NT2/D1 (cell line): ENCODE results near the gene FBXL14.

Experiments
- DNase-seq: peaks from one replicate; pipeline ENCODE4 v3.0.0-alpha.2; 2011; ENCODE audit warnings: low read depth, low spot score
- H3K27me3 ChIP-seq: 2 replicates; pipeline ENCODE4 v1.6.0; 2011; ENCODE audit warnings: mild to moderate bottlenecking; ENCODE audit not compliant: insufficient read length, insufficient read depth
- H3K36me3 ChIP-seq: 2 replicates; pipeline ENCODE4 v1.6.1; 2011; ENCODE audit warnings: mild to moderate bottlenecking, low read length, mixed read lengths; ENCODE audit not compliant: insufficient read depth, insufficient read length
- H3K4me1 ChIP-seq: 2 replicates; pipeline ENCODE4 v1.5.1; 2011; ENCODE audit not compliant: insufficient read depth, insufficient read length
- H3K4me3 ChIP-seq: 2 replicates; pipeline ENCODE4 v1.5.1; 2011; ENCODE audit warnings: low read depth; ENCODE audit not compliant: insufficient read length
- H3K9ac ChIP-seq: 2 replicates; pipeline ENCODE4 v1.6.0; 2011; ENCODE audit warnings: low read depth; ENCODE audit not compliant: insufficient read length
- H3K9me3 ChIP-seq: 2 replicates; pipeline ENCODE4 v1.5.1; 2011; ENCODE audit warnings: mild to moderate bottlenecking, low read length; ENCODE audit not compliant: insufficient read depth
- SUZ12 ChIP-seq: IDR thresholded peaks from 2 replicates; pipeline ENCODE4 v1.6.1; 2011; ENCODE audit not compliant: insufficient read length, insufficient read depth; ENCODE audit errors: extremely low read depth
- YY1 ChIP-seq: IDR thresholded peaks from 2 replicates; pipeline ENCODE4 v1.6.1; 2011; ENCODE audit not compliant: insufficient read length, insufficient read depth
- ZNF274 ChIP-seq: IDR thresholded peaks from 2 replicates; pipeline ENCODE4 v1.6.1; 2011; ENCODE audit warnings: mild to moderate bottlenecking, low read depth, low read length

FBXL14 gene

GRCh38 chr12:1534748-1535147, 59.6 kb downstream of the FBXL14 start:
- Histone ChIP-seq H3K4me1 (peaks cover 14% of the 10 kb centered on the region), H3K4me3 (no peak overlapping the region), H3K27me3 (peaks cover 36% of the 10 kb centered on the region), H3K36me3 (peaks cover 12% of the 10 kb centered on the region), H3K9me3 (no peaks in the 10 kb centered on the region), H3K9ac (no peak overlapping the region)
- no peak for DNase-seq
- no peak for TF ChIP-seq SUZ12
- no peak for TF ChIP-seq YY1
- no peak for TF ChIP-seq ZNF274

DNA sequence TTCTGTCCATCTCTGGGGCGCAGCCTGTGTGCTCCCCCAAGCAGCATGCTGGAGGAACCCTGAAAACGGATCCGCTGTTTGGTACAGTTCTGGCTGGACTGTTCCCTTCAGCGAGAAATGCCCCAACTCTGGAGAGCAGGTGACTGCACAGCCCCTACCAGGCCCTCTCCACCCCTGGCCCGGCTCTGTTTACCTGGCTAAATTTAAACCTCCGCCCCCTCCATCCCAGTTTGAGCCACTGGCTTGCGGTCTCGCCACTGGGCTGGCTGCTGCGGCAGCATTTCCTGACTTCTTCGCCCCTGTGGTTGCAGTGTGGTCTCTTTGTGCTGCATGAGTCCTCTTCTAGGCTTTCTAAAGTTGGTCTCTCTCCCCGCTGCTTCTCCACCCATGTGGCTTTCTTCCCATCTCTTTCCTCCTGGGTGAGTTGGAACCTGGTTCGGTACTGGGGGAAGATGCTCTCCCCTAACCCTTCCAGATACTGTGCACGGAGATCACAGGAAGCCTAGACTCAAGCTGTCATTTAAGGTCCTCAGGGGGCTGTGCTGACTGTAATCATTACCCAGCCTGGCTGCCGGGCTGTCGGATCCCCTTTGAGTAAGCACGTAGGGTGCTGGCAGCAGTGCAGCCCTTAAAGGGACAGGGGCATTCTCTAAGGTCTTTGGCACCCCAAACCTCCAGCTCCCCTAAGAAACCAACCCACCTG, 60.6 kb downstream of the FBXL14 start:
- Histone ChIP-seq H3K9me3 (no peaks in the 10 kb centered on the region), H3K4me3 (no peak overlapping the region), H3K27me3 (peaks cover 46% of the 10 kb centered on the region), H3K4me1 (peaks cover 21% of the 10 kb centered on the region), H3K36me3 (peaks cover 6% of the 10 kb centered on the region), H3K9ac (no peak overlapping the region)
- no peak for TF ChIP-seq YY1
- no peak for TF ChIP-seq SUZ12
- TF ChIP-seq ZNF274, result no peak; the same call in 1 of the 2 replicates
- DNase-seq, result no peak

DNA sequence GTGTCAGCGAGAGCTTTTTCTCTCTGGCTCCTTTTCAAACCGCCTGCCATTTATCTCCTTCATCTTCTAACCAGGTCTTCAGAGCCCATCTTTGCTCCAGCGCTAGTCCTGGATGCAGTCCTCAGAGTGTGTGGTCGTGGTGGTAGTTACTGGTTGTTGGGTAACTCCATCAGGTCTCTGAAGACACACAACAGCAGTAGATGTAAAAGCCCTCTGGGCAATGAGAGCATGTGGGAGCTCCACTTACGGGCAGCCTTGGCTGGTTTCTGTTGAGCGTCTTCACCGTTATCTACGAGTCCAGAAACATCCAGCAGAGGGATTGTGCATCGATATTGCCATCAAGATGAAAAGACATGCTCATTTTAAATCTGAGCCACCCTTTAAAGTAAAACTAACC, 61.2 kb downstream of the FBXL14 start:
- Histone ChIP-seq H3K36me3 (peaks cover 6% of the 10 kb centered on the region), H3K4me1 (peaks cover 21% of the 10 kb centered on the region), H3K27me3 (peaks cover 52% of the 10 kb centered on the region), H3K9me3 (no peaks in the 10 kb centered on the region), H3K4me3 (no peak overlapping the region), H3K9ac (no peak overlapping the region)
- no peak for DNase-seq
- TF ChIP-seq SUZ12 (no peak), YY1 (no peak), ZNF274 (no peak)

DNA sequence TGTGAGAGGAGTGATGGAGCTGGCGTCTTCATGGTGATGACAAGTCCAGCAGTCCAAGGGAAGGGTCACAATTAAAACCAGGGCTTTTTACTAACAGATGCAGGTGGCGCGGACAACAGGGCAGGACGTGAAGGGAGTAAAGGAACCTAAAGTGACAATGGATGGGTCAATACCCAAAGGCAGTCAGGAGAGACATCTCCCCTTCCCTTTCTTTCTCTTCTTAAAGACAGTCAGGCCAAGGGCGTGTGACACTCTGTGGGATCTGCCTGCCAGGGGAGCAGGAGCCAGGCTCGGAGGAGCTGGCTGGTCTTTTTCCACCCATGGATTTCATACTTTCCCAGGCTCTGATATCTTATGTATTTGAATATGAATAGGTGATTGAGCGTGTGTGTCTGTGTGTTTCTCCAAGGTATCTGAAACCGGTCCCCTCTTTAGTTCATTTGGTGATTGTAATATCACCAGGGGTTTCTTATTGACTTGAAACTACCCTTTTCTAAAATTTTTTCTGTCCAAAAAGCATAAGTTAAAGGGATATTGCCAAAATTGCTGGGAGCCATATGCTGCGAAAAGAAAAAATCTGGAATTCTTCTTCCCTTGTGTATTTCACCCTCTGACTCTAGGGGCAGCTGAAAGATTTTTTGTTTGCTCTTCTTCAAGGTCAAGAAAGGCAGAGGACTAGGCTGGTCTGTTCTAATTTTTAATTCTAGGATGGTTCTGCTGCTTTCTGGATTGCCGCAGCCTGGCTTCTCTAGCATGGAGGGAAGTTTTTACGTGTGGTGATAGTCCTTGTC, 61.8 kb downstream of the FBXL14 start:
- Histone ChIP-seq H3K36me3 (peaks cover 6% of the 10 kb centered on the region), H3K4me3 (no peak overlapping the region), H3K4me1 (peaks cover 25% of the 10 kb centered on the region), H3K9ac (no peak overlapping the region), H3K9me3 (no peaks in the 10 kb centered on the region), H3K27me3 (peaks cover 58% of the 10 kb centered on the region)
- no peak for TF ChIP-seq YY1
- TF ChIP-seq SUZ12, result no peak
- no peak for TF ChIP-seq ZNF274
- no peak for DNase-seq

DNA sequence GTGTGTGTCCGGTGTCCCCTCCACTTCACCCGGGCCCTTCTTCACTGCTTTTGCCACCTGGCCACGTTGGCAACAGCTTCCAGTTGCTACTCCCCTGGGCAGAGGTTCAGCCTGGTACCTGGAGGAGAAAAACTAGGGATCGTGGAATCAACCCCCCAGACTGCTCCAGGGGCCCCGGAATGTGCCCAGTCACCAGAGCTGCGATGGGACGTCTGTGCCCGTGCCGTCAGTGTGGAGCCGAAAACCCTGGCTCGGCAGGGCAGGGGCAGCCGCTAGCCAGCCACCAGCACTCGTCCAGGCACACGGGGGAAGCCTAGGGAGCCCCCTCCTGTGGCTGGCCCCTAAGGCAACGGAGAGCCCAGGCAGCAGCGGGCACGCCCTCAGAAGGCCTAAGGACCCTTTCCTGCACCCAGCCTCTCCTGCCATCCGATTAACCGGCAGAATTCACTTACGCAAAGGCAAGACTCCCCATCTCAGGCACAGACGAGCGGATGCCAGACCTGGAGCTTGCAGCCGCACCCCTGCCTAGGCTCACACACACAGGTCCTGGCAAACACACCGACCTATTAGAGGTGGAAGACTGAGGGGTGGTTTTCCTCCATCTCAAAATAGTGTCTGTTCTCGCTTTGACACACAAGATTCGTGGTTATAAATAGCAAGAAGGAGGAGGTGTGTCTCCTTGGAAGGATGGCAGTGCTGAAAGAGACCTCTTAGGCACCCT, 62.6 kb downstream of the FBXL14 start:
- Histone ChIP-seq H3K4me3 (peak overlapping the region; percentile 54), H3K36me3 (peaks cover 6% of the 10 kb centered on the region), H3K9me3 (no peaks in the 10 kb centered on the region), H3K27me3 (peaks cover 63% of the 10 kb centered on the region), H3K9ac (peak overlapping the region; percentile 75), H3K4me1 (peaks cover 29% of the 10 kb centered on the region)
- DNase-seq, result no peak
- peak; percentile 33 for TF ChIP-seq SUZ12
- TF ChIP-seq YY1, result no peak

GRCh38 chr12:1531153-1531653, 63.2 kb downstream of the FBXL14 start:
- H3K4me1 ChIP-seq, result peaks cover 29% of the 10 kb centered on the region
- DNase-seq, result no peak
- peak overlapping the region; percentile 75 for H3K9ac ChIP-seq
- peaks cover 63% of the 10 kb centered on the region for H3K27me3 ChIP-seq
- TF ChIP-seq SUZ12 (peak; percentile 69), YY1 (no peak), ZNF274 (no peak)
- H3K9me3 ChIP-seq, result no peaks in the 10 kb centered on the region
- H3K36me3 ChIP-seq, result peaks cover 6% of the 10 kb centered on the region
- peak overlapping the region; percentile 54 for H3K4me3 ChIP-seq

DNA sequence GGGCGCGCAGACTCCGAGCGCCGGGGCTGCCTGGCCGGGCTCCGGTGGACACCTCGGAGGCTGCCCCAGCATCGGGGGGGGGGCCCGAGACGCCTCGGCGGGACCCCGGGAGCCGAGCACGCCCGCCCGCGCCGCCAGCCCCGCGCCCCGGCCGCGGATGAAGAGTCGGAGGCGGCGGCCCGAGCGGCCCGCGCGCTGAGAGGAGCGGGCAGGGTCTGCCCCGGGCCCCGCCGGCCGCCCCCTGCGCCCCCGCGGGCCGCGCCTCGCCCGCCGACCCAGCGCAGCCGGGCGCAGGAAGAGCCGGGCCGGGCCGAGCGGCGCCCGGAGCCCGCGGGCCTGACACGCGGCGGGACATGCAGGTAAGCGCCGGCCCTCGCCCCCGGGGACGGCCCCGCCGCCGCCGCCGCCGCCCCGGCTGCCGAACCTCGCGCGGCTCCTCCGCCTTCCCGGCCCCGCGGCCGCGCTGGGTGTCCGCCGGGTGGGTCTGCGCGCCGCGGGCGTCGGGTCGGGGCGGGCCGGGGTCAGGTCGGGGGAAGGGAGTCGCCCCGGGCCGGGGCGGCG, 63.7 kb downstream of the FBXL14 start:
- Histone ChIP-seq H3K27me3 (peaks cover 60% of the 10 kb centered on the region), H3K4me3 (peak overlapping the region; percentile 54), H3K9me3 (no peaks in the 10 kb centered on the region), H3K9ac (peak overlapping the region; percentile 75), H3K36me3 (peaks cover 6% of the 10 kb centered on the region), H3K4me1 (peaks cover 29% of the 10 kb centered on the region)
- no peak for TF ChIP-seq ZNF274
- no peak for TF ChIP-seq YY1
- no peak for TF ChIP-seq SUZ12
- DNase-seq, result no peak
